CD4-positive, alpha-beta T cell treated with Interleukin-4 for 4 hours (primary cell): ENCODE data around the gene EEPD1.

Source experiments
- DNase-seq: peaks from one replicate; pipeline ENCODE4 v3.0.0-alpha.2; 2020

Gene EEPD1

DNA sequence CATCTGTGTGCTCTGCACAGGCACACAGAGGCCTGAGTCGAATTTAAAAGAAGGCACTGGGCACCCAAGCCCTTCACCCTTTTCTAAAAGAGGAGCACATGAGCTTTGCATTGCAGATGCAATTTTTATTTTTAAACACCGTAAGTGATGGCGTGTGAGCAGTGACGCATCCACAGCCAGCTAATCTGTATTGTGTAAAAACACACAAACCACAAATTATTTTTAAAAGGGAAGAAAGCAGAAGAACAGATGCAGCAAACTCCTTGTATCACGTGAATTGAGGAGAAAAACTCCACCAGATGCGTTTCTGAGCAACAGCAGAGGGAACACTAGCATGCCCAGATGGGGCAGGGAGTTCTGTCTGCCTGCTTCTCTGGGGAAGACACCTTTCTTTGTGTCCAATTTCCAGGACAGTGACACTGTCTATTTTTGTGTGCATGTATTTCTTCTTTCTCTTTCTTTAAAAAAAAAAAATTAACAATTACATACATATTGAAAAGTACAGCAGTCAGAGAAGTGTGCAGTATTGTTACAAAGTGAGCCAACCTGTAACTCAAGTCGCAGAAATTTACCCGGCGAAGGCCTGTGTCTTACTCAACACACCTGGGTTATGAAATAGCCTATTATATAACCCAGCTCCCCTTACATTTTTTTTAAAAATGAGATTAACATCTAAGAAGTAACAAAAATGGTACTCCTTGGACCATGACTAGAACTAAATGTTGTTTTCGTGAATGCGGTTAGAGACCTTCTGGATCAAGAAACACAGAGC is 39.2 kb downstream of the EEPD1 start:
- peak; percentile 12 for DNase-seq

DNA sequence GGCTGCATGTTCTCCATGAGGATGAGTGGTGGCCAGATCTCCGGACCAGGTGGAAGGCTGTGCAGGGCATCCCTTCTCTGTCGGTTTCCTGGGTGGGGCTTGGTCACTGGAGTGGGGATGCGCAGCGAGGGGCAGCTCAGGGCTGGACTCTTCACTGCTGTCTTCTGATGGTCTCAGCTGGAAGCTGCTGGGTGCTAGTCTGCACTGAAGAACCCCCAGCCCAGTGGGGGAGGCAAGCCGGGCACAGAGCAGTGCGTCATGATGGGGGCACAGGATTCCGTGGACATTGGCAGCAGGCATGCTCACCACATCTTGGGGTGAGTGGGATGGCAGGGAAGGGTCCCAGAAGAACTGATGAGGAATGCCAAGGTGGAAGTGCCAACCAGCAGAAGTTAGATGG is 39.8 kb downstream of the EEPD1 start:
- DNase-seq, result no peak

DNA sequence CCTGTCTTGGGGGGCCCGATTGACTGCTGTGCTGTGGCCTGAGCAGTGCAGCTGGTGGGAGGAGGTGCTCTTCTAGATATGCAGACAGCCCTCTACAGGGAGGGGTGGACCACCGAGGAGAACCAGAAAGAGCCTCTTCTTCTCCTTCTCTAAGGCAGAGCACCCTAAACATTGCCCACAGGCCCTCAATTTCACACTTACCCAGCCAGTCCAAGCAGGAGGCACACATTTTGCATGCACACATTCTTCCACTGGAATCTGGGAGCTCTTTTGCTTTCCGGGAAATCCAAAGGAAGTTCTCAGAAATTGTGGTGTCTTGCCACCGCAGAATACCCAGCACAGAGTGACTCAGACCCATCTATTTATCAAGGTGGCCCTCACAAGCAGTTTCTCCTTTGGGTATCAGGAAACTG is 45.8 kb downstream of the EEPD1 start:
- DNase-seq, result no peak

GRCh38 chr7:36199329-36199728 is 46.3 kb downstream of the EEPD1 start:
- DNase-seq, result no peak

DNA sequence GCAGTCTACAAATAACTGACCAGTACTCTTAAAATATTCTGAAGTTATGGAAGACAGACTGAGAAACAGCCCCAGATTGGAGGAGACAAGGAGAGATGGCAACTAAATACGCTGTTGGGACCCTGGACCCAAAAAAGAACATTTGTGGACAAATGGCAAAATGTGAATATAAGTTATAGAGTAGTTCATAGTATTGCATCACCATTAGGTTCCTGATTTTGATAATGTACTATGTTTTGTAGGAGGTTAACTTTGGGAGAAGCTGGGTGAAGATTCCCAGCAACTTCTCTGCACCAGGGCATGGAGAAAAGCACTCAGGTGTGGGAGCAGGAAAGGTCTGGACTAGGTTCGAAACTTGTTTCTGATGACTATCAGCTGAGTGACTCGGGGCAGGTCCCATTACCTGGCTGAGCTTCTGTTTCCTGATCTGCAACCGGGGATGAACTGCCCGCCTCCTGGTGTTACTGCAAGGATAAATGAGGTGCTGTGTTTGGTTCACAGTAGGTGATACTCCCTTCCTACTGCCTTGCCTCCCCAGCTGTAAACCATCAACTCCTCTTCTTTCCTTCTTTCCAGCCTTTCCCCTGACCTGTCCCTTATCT is 48.2 kb downstream of the EEPD1 start:
- no peak for DNase-seq

DNA sequence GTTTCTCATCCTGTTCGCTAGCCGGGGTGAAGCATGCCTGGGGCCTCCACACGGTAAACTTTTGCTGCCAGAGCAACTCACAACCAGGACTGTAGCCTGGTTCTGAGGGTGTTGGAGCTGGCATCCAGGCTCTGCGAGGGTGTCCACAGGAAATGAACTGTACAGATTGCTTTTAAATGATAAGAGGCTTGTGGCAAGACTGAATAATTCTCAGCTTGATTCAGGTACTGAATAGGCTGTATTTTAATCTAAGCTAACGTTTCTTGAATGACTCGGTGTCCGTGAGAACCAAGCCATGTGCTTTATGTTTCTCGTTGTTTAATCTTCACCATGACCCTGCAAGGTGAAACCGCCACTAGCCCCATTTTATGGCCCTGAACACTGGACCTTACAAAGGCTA is 49.3 kb downstream of the EEPD1 start:
- no peak for DNase-seq

DNA sequence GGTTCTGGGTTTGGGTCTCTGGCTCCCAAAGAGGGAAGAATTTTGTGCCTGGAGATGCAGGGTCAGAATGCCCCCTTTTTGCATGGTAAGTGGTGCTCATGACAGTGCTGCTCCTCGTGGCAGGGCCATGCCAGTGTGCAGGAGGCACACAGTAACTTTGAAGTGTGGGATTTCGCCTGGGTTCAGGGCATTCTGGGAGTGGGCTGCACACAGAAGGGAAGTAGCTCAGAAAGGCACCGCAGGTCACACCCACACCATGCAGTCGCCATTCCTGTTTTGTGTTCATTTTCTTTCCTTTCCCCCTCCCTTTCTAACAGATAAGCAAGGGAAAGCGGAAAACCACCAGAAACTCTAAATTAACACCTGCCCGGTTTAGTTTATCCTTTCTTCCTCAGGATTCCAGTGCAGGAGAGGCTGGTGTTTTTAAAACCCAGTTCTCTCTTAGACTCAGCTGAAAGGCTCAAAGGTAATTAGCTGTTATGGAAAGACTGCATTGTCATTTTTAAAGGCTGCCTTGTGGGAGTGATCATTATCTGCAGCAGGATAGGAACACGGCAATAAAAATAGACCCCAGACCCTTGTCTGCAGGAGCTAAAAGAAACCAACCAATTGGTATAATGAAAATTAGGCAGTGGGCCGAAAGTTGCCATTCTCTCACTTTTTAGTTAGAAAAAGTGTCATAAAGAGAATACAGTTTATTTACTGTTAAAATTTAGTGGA is 50.2 kb downstream of the EEPD1 start:
- DNase-seq, result no peak

- no peak for DNase-seq
These were observed 51.1 kb downstream of the EEPD1 start for GRCh38 chr7:36204044-36204663.

DNA sequence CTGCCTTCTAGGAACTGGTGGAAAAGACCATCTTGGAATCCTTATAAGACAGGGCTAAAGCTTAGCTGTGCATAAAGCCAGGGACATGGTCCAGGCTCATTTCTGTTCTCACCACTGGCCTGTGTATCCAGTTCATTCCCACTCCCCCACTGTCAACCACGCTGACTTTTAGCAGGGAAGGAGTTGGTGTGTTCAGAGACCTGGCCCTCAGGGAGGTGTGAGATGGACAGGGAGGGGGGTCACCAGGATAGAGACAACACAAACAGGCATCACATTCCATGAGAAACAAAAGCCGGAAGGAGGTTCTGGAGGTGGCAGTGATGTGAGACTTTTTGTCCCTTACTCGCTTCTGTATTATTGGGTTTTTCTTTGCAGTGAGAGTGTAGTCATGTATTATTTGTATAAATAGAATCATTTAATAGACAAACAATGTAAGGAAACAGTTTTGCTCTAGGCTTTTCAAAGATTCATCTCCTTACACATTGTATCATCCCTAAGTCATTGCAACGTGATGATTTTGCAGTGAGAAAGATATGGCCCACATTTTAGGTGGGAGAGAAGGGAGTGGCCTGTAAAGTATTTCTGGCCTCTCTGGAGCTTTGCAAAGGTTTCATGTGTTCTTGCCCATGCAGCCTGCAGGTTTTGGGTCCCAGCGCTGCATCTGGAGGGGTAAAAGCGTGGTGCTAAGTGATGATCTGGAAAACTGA is 52.0 kb downstream of the EEPD1 start:
- DNase-seq, result no peak

GRCh38 chr7:36205803-36206202 is 52.7 kb downstream of the EEPD1 start:
- no peak for DNase-seq

- DNase-seq, result peak; percentile 54
These were observed 54.6 kb downstream of the EEPD1 start for GRCh38 chr7:36207451-36208291.

GRCh38 chr7:36208426-36208825 is 55.4 kb downstream of the EEPD1 start:
- no peak for DNase-seq

DNA sequence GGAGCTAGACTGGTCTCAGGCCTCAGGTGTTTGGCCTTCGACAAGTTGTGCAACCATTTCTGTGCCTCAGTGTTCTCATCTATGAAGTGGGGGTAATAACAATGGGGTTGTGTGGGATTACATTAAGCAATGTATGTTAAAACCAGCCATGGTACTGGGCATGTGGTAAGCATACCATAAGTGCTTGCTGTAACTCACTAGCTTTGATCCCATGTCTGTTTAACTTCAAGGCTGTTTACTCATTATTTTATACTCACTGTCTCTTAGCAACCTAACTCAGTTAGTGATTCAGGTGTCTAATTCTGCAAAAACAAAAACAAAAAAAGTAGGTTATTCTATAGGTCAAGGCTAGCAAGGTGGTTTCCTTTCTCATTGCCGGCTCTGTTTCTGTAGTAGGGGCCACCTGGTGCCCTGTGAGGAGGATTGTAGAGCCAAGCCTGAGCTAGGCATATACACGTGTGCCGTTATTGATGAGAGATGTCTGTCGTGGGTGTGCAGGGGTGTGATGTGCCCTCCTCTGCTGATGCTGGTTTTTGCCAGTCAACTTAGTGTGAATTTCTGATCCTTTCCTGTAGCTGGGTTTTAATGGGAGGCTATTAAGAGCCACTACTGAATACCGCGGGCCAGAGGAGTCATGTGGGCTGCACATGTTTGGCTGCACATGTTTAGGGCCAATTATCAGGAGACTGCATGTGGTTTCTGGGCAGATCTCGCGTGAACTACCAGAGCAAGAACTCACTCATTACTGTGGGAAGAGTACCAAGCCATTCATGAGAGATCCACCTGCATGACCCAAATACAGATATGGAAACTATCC is 56.2 kb downstream of the EEPD1 start:
- peak; percentile 78 for DNase-seq

- no peak for DNase-seq
These were observed 56.7 kb downstream of the EEPD1 start for GRCh38 chr7:36209814-36210183.

- DNase-seq, result no peak
These were observed 57.4 kb downstream of the EEPD1 start for GRCh38 chr7:36210291-36210922.

DNA sequence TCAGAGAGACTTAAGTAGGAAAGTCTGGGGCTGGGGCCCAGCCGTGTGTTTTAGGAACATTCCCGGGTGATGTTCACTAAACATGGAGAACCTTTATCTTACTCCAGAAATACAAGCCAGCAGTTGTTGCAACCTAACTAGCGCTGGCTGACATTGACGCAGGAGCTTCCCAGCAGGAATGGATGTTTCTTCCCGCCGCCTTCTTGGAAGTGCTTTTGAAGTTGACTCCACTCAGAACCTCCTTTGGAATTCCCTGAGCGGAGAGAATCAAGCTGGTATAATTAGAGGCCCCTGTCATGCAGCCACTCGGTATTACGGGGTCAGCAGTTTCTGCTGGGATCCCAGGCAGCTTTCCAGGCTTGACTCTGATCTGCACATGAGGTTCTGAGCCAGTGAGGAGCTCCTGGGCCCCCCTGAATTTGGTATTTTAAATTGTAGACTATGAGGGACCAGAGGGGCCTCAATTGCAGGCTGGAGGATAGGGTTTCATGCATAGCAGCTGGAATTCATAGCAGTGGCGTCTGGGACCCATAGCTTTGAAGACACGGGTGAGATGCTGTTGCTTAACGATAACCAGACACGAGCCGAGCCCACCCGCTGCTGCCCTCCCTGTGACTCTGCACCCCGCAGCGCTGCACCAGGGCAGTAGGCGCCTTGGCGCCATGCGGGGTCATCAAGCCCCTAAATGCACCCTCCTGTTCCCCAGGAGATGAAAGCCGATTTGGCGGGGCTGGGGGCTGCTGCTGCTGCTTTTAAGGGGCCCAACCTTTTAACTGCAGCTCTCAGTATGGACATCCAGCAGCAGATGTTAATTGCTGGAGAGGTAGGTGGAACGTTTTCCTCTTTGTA is 61.8 kb downstream of the EEPD1 start:
- no peak for DNase-seq

- no peak for DNase-seq
These were observed 62.4 kb downstream of the EEPD1 start for GRCh38 chr7:36215457-36215765.

DNA sequence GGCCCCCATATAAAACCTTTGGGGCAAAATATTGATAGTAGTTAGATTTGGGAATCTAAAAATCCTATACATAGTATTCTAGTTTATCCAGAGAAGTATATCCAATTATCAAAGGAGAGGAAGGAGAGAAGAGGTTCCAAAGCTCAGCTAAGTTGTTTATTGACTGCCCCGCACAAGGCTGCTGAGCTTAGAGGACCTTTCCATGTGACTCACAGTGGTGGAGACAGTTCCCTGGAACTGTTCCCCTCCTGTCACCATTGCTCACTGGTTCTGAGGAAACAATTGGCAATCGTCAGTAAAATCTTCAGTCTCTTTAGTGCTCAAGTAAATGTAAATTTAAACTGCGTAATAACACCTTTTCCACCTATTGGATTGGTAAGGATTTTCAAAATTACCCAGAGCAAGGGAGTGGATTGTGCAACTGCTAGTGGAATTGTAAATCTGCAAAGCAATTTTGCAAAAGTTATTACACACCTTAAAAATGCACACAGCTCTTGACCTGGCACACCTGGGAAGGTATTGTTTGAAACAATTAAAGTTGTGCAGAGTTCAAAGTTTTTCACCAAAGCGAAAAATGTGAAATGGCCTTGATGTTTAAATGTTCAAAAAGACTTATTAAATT is 63.1 kb downstream of the EEPD1 start:
- DNase-seq, result no peak

GRCh38 chr7:36217211-36217960 is 64.3 kb downstream of the EEPD1 start:
- DNase-seq, result no peak
